GM21423 (cell line): Measurements from ENCODE around the gene SMIM41.

Source experiments
- ATAC-seq: cut with Tn5 transposase; IDR thresholded peaks from one replicate; pipeline ENCODE4 v1.9.1; 2021; ENCODE audit warnings: mild to moderate bottlenecking, moderate library complexity; ENCODE audit not compliant: unreplicated experiment

Gene SMIM41

GRCh38 chr12:52145228-52146088 lies 66.0 kb downstream of the SMIM41 start:
- no peak for ATAC-seq

GRCh38 chr12:52146089-52146821 lies 66.8 kb downstream of the SMIM41 start:
- ATAC-seq: no peak

- ATAC-seq: no peak
Measured at GRCh38 chr12:52146822-52147366, 67.4 kb downstream of the SMIM41 start.

- no peak for ATAC-seq
Measured at GRCh38 chr12:52147367-52147963, 68.0 kb downstream of the SMIM41 start.

GRCh38 chr12:52147964-52148463 lies 68.5 kb downstream of the SMIM41 start:
- no peak for ATAC-seq

- no peak for ATAC-seq
Measured at GRCh38 chr12:52148464-52149181, 69.1 kb downstream of the SMIM41 start.

- ATAC-seq: no peak
Measured at GRCh38 chr12:52149182-52149641, 69.7 kb downstream of the SMIM41 start.

- no peak for ATAC-seq
Measured at GRCh38 chr12:52149651-52150241, 70.2 kb downstream of the SMIM41 start.

- no peak for ATAC-seq
Measured at GRCh38 chr12:52151153-52151836, 71.8 kb downstream of the SMIM41 start.

- ATAC-seq: no peak
Measured at GRCh38 chr12:52151837-52152783, 72.6 kb downstream of the SMIM41 start.

GRCh38 chr12:52152905-52153317 lies 73.4 kb downstream of the SMIM41 start:
- ATAC-seq: no peak

- ATAC-seq: no peak
Measured at GRCh38 chr12:52155048-52155868, 75.8 kb downstream of the SMIM41 start.

GRCh38 chr12:52156311-52156710 lies 76.8 kb downstream of the SMIM41 start:
- no peak for ATAC-seq

GRCh38 chr12:52156757-52157565 lies 77.5 kb downstream of the SMIM41 start:
- no peak for ATAC-seq

GRCh38 chr12:52157566-52158150 lies 78.2 kb downstream of the SMIM41 start:
- ATAC-seq: no peak
